Stimulated activated CD8-positive, alpha-beta memory T cell treated with anti-CD3 and anti-CD28 coated beads, Interleukin-15, amount 100 ng/mL, for 4 hours (primary cell): ENCODE results near the gene WDR48.
"Not testable (repeated sequence)": the region's sequence is repeated elsewhere in the genome, so short reads cannot be mapped to it uniquely, and the experiment has no call there.

ENCODE experiments used
- DNase-seq, 2 donors: peaks; one replicate each; pipeline ENCODE4 v3.0.0-alpha.2; 2020; ENCODE audit warnings: low read depth in 2 of 2

WDR48 gene

DNA sequence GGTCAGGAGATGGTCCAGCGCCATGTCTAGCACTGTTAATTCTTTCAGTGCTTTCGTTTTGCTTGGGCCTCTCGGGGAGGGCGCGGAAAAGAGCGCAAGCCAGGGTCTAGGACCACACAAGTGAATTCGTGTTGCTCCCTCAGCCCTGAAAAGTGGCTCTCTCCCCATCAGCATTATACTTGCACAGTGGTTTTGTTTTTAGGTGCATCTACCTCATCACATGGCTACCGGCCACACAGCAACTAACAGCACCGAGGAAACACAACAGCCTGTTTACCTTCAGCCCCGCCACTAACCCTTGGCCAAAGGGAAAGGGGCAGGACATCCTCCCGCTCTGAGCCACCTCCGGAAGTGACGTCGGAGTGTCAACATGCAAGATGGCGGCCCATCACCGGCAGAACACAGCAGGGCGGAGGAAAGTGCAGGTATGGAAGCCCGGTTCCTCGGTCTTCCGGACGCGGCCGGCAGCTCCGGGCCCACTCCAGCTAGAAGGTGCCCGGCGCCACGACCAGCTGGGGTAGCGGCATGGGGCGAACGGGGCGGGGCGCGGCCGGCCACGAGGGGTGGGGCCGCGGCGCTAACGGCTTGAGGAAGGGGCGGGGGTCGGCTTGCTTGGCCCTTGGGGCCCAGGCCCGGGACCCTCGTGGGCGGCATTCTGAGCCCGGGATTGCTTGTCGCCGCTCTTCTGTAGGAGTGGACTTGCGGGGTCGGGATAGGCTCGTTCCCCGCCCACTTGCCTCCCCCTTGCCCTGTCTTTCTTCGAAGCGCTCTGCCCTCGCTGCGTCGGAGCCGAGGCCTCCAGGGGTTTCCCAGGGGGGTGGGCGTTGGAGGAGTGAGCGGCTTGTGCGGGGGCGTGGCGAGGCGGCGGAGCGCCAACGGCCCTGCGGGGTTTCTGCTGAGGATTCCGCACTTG lies at the start of gene WDR48, which contains the start of gene SCN11A:
Gene WDR48, plus strand, starts transcription at position 368 of the 913 bp plus-strand sequence. Its CDS starts 10 bp downstream, at position 378.
Gene SCN11A, minus strand, starts transcription at position 296 of the 913 bp plus-strand sequence. CDS start 101,582 bp downstream, outside the sequence.
- DNase-seq, result peak; percentile 76 to 90

DNA sequence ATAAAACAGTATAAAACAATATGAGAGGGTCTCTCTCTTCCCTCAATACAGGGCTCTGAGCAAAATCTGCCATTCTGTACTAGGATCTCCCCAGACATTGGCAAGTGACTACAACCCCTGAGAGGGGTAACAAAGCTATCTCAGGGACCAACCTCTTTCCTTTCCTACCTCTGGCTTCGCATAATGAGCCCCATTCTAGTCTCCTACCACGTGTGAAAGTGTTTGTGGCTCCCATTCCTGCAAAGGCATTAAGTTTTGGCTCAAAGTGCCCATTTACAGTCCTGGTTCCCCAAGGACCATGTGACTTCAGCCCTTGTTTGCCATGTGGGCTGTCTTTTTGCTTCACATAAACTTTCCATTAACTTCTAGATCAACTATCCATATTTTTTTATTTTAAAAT lies 46.5 kb upstream of the WDR48 start:
- DNase-seq, result no peak

DNA sequence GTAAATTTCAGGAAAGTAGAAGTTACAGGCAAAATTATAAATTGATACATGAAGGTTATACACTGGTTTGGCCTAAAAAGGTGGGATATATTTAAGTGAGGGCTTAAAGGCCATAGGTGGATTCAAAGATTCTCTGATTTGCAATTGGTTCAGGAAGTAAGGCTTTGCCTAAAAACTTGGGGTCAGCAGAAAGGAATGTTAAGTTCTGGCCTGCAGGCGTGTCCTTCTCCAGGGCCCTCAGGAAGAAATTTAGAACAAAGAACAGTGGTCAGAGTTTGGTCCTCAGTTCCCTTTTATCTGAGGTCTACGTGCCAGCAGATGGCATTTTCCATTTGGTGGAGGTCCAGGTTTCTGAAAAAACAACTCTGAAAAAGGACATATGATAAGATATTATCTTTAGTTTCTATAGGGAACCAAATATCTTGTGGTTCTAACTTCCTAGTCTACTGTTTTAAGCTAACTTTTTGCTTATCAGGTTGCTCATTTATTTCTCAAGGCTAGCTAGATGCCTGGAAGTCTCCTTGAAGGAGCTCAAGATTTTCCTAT lies 40.6 kb upstream of the WDR48 start:
- no peak for DNase-seq

DNA sequence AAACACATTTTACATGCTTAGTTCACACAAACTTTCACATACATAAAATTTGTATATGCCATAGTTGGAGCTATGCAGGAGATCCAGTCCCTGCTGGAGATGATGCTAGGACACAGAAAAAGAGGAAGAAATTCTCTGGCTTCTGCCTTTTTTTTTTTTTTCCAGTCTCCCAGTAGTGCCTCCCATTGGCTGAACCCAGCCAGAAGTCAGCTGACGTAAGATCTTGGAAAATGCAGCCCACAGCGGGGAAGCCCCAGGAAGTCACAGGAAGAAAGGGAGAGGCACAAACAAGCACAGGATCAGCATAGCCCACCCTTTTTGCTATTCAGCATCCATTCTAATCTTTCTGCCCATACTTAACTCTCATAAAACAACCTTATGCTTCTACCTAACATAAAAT lies 38.5 kb upstream of the WDR48 start:
- no peak for DNase-seq

DNA sequence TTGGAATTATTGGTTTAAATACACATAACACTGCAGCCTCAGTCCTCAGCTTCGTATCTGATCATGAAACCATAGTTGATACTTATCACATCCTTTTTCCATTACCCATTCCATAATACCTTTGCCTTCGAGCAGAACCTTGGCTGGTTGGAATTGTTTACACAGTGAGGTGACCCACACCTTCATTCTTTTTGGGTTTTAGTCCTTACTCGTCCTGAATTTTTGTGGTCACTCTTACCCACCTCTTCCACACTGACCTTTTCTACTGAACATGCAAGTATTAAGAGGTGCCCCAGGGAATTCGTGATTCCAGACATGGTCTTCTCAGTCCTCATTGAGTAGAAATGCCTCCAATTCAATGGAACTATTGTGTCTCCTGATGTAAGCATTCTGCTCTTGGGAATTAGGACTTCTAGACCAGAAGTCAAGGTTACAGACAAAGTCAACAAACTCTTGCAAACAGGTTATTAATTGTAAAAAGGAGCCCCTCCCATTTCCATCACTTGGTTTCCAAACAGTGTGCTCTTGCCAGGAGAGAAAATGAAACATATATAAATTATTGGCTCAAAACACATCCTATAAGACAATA lies 37.8 kb upstream of the WDR48 start:
- no peak for DNase-seq

DNA sequence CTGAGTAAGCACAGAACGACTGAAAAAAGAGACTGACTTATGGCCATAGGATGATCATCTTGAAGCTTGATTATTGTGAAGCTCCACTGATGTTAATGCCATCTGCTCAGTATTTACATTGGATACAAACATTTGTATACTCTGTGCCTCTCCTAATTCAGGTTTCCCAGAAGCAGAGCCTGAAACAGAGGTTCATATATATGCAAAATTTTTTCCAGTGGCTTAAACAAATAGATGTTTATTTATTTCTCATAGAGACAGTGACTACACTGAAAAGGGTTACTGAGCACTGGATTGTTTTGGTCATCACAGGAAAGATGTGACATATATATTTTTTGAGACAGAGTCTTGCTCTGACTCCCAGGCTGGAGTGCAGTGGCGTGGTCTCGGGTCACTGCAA lies 36.4 kb upstream of the WDR48 start:
- DNase-seq, result no peak

DNA sequence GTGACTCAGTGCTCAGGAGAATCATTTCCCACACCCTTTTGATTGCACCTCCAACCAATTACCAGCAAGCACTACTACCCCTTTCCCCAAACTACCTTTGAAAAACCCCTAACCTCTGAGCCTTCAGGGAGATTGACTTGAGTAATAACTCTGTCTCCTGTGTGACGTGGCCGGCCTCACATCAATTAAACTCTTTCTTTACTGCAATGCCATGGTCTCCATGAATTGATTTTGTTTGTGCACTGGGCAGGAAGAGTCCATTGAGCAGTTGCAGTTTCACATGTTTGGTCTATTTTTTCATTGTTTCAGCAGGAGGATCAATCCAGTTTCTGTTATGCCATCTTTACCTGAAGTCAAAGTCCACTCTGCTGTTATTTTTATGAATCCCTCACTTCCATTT lies 32.5 kb upstream of the WDR48 start:
- DNase-seq, result no peak

DNA sequence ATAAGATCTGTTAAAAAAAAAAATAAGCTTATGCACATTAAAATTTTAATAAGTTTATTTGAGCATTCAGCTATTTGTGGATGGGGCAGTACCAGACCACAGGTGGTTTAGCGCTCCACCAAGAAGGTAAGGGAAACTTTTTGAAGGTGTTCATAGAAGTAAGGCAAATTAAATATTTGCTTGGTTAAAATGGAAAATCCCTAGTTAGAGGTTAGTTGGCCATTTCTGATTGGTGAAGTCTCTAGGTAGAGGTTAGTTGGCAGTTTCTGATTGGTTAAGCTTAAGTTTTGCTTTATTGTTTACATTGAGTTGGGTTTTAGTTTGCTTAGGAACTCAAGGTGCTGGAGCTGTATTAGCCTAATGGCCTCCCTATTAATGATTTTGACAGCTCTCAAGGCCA lies 30.8 kb upstream of the WDR48 start:
- no peak for DNase-seq

DNA sequence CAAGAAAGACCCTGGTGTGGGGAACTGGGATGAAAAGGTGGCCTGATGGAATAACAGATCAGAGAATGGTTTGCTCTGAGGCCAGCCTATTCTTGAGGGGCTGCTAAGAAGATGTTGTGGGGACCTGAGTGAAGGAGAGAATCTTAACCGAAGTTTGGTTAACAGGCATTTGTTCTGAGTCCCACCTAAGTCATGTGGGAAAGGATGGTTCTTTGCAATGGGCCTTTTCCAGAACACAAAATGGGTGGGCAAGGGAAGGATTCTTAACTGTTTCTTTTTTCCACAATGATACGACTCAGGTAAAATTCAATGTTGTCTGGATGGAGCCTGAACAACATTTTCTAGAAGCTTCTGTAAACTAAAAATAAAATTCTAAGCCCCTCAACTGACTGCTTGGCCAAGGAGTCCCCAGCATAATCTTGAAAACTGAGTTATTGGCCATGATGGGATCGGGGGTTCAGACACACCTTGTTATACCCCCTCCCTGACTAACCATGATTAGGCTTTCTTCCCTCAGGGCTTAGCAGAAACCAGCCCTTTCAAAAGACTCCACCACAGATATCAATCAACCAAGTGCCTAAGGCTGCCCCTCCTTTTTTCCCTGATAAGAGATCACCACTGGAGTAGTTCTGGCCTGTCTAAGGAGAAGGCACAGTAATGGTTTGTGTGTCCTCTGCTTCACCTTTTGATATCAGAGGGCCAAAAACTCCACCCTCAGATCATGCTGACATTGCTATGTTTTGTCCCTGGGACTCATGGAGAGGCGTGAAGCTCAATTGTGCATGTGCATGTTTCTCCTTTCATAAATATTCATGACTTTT lies 30.1 kb upstream of the WDR48 start:
- DNase-seq, result no peak

DNA sequence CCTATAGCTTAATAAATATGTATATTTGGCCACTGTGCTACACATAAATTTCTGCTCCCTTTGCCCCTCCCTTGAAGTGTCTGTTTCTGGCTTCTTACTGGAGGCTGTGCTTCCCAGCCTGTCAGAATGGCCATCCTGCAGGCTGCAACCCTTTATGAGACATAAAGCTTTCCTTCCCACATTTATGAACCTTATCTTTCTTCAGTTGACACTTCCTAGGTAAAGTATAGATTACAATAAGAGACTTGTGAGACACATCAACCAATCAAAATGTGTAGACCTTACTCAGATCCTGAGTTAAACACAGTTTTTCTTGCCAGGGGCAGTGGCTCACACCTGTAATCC lies 29.6 kb upstream of the WDR48 start:
- DNase-seq, result no peak

DNA sequence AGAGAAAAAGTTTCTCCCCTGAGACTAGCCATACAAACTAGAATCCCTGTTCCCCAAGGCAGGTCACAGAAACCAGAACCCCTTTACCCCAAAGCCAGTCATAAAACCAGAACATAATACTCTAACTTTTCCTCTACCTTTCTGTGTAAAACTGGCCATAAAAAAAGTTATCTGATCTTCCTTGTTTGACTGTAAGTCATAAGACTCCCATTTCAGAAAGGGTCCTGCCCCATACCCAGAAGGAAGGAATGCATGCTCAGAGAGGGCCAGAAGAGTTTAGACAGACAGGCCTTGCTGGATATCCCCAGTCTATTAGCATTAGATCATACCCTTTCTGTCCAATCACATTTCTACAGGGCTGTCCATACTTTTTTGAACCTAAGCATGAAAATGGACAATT lies 27.3 kb upstream of the WDR48 start:
- no peak for DNase-seq

DNA sequence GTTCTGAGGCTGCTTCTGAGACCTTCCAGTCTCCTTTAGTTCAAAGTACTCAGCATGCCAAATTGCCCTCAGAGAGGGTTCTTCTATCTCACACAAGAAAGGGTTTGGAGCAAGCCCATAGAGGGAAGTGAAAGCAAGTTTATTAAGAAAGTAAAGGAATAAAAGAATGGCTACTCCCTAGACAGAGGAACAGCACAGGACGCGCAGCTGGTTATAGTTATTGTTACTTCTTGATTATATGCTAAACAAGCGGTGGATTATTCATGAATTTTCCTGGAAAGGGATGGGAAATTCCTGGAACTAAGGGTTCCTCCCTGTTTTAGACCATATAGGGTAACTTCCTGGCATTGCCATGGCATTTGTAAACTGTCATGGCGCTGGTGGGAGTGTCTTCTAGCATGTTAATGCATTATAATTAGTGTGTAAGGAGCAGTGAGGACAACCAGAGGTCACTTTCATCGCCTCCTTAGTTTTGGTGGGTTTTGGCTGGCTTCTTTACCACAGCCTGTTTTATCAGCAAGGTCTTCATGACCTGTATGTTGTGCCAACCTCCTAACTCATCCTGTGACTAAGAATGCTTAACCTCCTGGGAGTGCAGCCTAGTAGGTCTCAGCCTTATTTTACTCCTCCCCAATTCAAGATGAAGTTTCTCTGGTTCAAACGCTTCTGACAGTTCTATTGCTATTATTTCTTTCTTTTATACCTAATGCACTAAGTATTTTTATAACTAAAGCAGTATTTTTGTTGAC lies 26.4 kb upstream of the WDR48 start:
- DNase-seq, result no peak

DNA sequence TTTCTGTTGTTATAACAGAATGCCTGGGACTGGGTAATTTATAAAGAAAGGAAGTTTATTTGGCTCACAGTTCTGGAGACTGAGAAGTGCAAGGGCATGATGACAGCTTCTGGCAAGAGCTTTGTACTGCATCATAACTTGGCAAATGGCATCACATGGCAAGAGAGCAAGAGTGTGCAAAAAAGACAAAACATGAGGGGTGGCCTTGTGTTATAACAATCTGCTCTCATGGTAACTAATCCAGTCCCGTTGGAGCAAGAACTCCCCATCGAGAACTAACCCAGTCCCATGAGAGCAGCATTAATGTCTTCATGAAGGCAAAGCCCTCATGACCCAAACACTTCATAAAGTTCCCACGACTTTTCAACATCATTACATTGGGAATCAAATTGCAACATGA lies 23.3 kb upstream of the WDR48 start:
- no peak for DNase-seq

DNA sequence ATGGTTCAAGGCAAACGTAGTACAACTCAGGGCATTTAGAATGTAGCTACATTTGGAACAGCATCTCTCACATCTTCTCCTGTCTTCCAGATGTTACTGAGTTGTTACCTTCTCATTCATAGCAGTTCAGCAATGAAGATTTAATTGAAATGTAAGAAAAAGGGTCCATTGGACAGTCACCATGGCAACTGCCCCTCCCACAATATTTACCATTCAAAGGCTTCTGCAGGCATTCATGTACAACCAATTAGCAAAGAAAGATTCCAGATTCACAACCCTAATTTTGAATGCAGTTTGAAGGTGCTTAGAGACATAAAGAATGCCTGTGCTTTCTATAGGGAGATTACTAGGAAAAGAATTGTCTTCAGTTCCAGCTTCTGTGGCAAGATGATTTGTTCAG lies 22.3 kb upstream of the WDR48 start:
- no peak for DNase-seq

DNA sequence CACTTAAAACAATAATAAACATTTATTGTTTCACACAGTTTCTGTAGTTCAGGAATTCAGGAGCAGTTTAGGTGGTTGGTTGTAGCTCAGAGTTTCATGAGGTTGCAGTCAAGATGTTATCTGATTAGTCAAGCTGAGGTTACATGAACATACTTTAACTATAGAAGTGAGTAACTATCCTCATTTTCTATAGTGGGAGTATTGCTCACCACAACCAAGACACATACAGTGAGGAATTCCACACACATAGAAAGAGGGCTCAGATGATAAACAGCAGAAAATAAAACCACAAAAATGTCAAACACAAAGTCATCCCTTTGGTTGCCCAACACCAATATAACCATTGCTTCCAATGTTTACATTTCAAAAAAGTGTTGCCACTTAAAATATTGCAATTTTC lies 13.7 kb upstream of the WDR48 start:
- DNase-seq, result no peak

DNA sequence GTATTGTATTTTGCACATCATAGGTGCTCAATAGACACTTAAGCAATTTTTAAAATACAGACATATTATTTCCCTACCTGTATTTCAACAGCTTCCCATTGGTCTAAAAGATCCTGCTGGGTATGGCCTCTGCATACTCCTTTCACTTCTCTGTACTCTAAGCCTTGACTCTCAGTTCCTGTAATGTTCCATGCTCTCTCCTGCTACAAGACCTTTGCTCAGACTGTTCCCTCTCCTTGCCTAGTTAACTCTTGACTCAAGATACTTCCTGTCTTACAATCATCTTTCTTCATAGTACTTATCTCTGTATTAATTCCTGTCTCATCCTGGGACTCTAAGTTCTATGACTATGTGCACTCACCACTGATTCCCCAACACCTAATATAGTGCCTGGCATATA lies 1.8 kb upstream of the WDR48 start:
- no peak for DNase-seq

DNA sequence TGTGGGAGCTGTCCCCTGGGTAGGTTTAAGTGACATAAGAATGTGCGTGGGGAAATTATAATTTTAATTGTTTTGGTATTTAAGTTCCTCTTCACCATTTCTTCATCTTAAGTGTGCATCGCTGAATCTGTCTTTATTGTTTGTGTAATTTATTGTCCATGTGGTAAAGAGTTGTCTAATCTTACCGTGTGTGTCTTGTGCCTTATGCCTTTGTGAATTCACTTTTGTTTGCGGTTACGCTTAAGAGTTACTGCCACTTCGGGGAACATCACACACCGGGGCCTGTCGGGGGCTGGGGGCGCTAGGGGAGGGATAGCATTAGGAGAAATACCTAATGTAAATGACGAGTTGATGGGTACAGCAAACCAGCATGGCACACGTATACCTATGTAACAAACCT lies 767 bp downstream of the WDR48 start:
- no peak for DNase-seq

DNA sequence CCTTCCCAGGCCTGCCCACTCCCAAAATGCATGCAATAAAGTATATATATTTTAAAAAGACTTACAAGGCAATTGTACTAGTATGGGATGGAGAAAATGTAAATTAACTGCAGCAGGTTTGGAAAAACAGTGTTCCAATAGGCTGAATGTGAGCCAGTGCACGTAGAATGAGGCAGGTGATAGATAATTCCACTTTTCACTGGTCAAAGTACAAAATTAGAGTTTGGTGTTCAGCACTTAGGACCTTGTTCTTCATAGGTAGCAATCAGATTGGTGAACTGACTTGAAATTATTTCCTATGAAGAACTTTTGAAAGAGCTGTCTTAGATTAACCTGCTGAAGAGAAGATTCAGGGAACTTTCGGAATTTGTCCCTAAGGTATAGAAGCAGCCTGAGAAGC lies 1.9 kb downstream of the WDR48 start:
- DNase-seq, result no peak

DNA sequence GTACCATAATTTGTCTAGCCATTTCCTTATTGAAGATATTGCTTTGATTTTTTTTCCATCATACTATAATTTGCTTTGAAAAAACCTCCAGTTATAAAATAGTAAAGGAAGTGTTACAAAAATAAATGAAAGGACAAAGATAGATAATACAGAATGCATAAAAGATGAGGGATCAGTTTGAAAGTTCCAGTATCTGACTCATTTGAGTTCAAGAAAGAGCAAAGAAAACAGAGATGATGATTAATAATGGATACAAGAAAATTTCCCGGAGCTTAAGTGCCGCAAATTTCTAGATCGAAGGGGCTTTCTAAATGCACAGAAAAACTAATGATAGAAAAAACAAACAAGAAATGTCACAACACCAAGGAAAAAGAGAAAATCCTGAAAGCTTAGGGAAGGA lies 4.3 kb downstream of the WDR48 start:
- no peak for DNase-seq

DNA sequence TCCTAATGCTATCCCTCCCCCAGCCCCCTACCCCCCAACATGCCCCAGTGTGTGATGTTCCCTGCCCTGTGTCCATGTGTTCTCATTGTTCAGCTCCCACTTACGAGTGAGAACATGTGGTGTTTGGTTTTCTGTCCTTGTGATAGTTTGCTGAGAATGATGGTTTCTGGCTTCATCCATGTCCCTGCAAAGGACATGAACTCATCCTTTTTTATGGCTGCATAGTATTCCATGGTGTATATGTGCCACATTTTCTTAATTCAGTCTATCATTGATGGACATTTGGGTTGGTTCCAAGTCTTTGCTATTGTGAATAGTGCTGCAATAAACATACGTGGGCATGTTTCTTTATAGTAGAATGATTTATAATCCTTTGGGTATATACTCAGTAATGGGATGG lies 9.4 kb downstream of the WDR48 start:
- DNase-seq, result not testable (repeated sequence)

DNA sequence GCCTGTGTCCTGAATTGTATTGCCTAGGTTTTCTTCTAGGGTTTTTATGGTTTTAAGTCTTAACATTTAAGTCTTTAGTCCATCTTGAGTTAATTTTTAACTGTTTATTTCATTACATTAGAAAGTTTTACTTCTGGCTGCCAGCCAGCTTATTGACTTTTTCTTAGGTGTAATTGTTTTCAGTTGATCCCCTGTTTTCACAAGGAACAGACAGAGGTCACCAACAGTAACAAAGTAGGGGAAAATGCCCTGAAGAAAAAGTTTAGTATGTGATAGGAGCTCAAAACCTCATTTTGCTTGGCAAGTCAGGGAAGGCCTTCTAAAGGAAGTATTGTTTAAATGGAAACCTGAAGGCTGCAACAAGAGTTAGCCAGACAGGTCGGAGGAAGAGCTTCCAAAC lies 10.4 kb downstream of the WDR48 start:
- no peak for DNase-seq

DNA sequence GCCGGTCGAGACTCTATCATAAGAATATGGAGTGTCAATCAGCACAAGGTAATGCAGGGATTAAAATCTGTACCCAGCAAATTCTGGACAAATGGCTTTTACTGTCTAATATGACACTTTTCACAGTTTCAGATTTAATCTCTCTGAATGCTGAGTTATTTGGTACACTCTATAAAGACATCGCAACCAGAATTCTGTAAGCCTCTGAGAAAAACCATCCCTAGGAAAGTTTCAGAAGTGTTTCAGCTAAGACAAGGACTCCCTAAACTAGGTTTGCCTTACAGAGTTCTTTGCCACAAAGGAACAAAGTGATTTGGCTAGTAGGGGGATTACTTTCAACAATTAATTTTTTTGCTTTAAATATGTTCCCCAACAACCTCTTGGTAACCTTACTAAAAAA lies 11.3 kb downstream of the WDR48 start:
- no peak for DNase-seq
